IMR-90 (cell line): ENCODE results near the gene IQCE. TPM values are rescaled to one million over a fixed set of nuclear protein-coding genes. Genes with fewer than 3 reads are reported as not detected.
A peak's percentile ranks its signal among the peaks of the same experiment; 100 is the strongest.

Experiments
- ATAC-seq: fragments of 200-7000 bp; cut with Tn5 transposase; 2 replicates; pipeline ENCODE4 v1.9.1; 2020; ENCODE audit warnings: low read depth, mild to moderate bottlenecking, moderate library complexity
- BruUV-seq: library from RNA; stranded (reverse); fragments of 400-500 nt; replicated peaks from 2 replicates; lab custom pipeline; 2021; lab: Mats Ljungman, UMichigan
- CTCF ChIA-PET: fragments of 300-600 bp; formaldehyde crosslinking; extraction: SDS; loops from one replicate; lab custom pipeline; 2021; ENCODE audit warnings: antibody characterized with exemption; lab: Yijun Ruan, JAX
- POLR2A ChIA-PET: fragments of 300-600 bp; sonication (Branson Sonifier 250); formaldehyde crosslinking; loops from one replicate; lab custom pipeline; 2022; ENCODE audit warnings: antibody characterized with exemption; ENCODE audit not compliant: unreplicated experiment; lab: Charles Lee
- DNase-seq: peaks from one replicate; pipeline ENCODE4 v3.0.0; 2013
- H2AFZ ChIP-seq: replicated peaks from 2 replicates; pipeline ENCODE3; 2013; ENCODE audit warnings: low read length, mild to moderate bottlenecking; ENCODE audit not compliant: poor library complexity
- H2AK5ac ChIP-seq: 2 replicates; pipeline ENCODE4 v1.6.1; 2013; ENCODE audit warnings: low read depth, low read length, inconsistent platforms
- H2AK9ac ChIP-seq: replicated peaks from 2 replicates; pipeline ENCODE3; 2013; ENCODE audit warnings: mild to moderate bottlenecking, low read depth, low read length, moderate library complexity; ENCODE audit not compliant: poor library complexity
- H2BK120ac ChIP-seq: 2 replicates; pipeline ENCODE4 v1.6.1; 2013; ENCODE audit warnings: low read depth, low read length, inconsistent platforms
- H2BK15ac ChIP-seq: 3 replicates; pipeline ENCODE4 v1.6.1; 2013; ENCODE audit warnings: low read depth, low read length, inconsistent platforms
- H2BK20ac ChIP-seq: 2 replicates; pipeline ENCODE4 v1.6.1; 2013; ENCODE audit warnings: low read depth, mild to moderate bottlenecking, inconsistent platforms, low read length, moderate library complexity
- H2BK5ac ChIP-seq: 2 replicates; pipeline ENCODE4 v1.6.1; 2013; ENCODE audit warnings: mild to moderate bottlenecking, low read depth, low read length, inconsistent platforms; ENCODE audit not compliant: poor library complexity, severe bottlenecking
- H3K14ac ChIP-seq: replicated peaks from 2 replicates; pipeline ENCODE4 v1.6.1; 2013; ENCODE audit warnings: low read depth, low read length, inconsistent platforms
- H3K18ac ChIP-seq: 2 replicates; pipeline ENCODE4 v1.6.1; 2013; ENCODE audit warnings: low read depth, low read length, control low read depth
- H3K23ac ChIP-seq: 2 replicates; pipeline ENCODE4 v1.6.1; 2013; ENCODE audit warnings: low read depth, low read length, inconsistent platforms
- H3K27ac ChIP-seq: 2 replicates; pipeline ENCODE4 v1.5.1; 2013; ENCODE audit warnings: mild to moderate bottlenecking, control low read depth, low read length; ENCODE audit not compliant: insufficient read depth
- H3K27me3 ChIP-seq: 2 replicates; pipeline ENCODE4 v1.6.1; 2013; ENCODE audit warnings: low read length; ENCODE audit not compliant: control insufficient read depth, insufficient read depth
- H3K36me3 ChIP-seq: 2 replicates; pipeline ENCODE4 v1.6.1; 2013; ENCODE audit warnings: low read length, mixed read lengths; ENCODE audit not compliant: control insufficient read depth, insufficient read depth
- H3K4ac ChIP-seq: 2 replicates; pipeline ENCODE4 v1.6.1; 2013; ENCODE audit warnings: low read depth, low read length, inconsistent platforms
- H3K4me1 ChIP-seq: 2 replicates; pipeline ENCODE4 v1.6.1; 2013; ENCODE audit warnings: low read length, mixed read lengths; ENCODE audit not compliant: control insufficient read depth, insufficient read depth
- H3K4me2 ChIP-seq: 2 replicates; pipeline ENCODE4 v1.6.1; 2013; ENCODE audit warnings: low read depth, mild to moderate bottlenecking, control low read depth, low read length, moderate library complexity
- H3K4me3 ChIP-seq: 2 replicates; pipeline ENCODE4 v1.5.1; 2013; ENCODE audit warnings: low read depth, mild to moderate bottlenecking, control low read depth, low read length, moderate library complexity; ENCODE audit not compliant: insufficient read depth
- H3K56ac ChIP-seq: 2 replicates; pipeline ENCODE4 v1.6.1; 2013; ENCODE audit warnings: low read length, inconsistent platforms; ENCODE audit not compliant: insufficient read depth; ENCODE audit errors: extremely low read depth
- H3K79me1 ChIP-seq, 2 experiments: 2 replicates each; pipeline ENCODE4 v1.6.1; 2013; ENCODE audit warnings: low read length in 2 of 2, inconsistent platforms in 1 of 2, low read depth in 1 of 2
- H3K9ac ChIP-seq: 2 replicates; pipeline ENCODE4 v1.6.1; 2013; ENCODE audit warnings: low read depth, low read length, control low read depth
- H3K9me1 ChIP-seq: 2 replicates; pipeline ENCODE4 v1.6.1; 2013; ENCODE audit warnings: low read length, inconsistent platforms; ENCODE audit not compliant: insufficient read depth
- H3K9me3 ChIP-seq: 2 replicates; pipeline ENCODE4 v1.6.1; 2013; ENCODE audit warnings: low read length; ENCODE audit not compliant: control insufficient read depth, insufficient read depth
- H4K20me1 ChIP-seq: 2 replicates; pipeline ENCODE4 v1.6.1; 2013; ENCODE audit warnings: low read length, inconsistent platforms; ENCODE audit not compliant: insufficient read depth
- H4K5ac ChIP-seq: 2 replicates; pipeline ENCODE4 v1.6.1; 2013; ENCODE audit warnings: mild to moderate bottlenecking, low read depth, low read length, control low read depth
- H4K8ac ChIP-seq, 2 experiments: 2 replicates each; pipeline ENCODE4 v1.6.1; 2013; ENCODE audit warnings: low read depth in 2 of 2, low read length in 2 of 2, control low read depth in 1 of 2, inconsistent platforms in 1 of 2
- H4K91ac ChIP-seq: 2 replicates; pipeline ENCODE4 v1.6.1; 2013; ENCODE audit warnings: low read depth, low read length, inconsistent platforms; ENCODE audit not compliant: insufficient read depth
- BHLHE40 ChIP-seq: fragments of 150-350 bp; IDR thresholded peaks from 2 replicates; pipeline ENCODE4 v1.6.1; 2016; ENCODE audit warnings: mild to moderate bottlenecking, low read depth, low read length
- CEBPB ChIP-seq: IDR thresholded peaks from 2 replicates; pipeline ENCODE4 v1.6.1; 2012; ENCODE audit warnings: low read depth, low read length, improper control_type of control experiment
- CHD1 ChIP-seq: IDR thresholded peaks from 2 replicates; pipeline ENCODE4 v1.6.1; 2012; ENCODE audit warnings: low read depth, low read length, improper control_type of control experiment
- ELK1 ChIP-seq: fragments of 150-350 bp; IDR thresholded peaks from 2 replicates; pipeline ENCODE4 v1.6.1; 2016; ENCODE audit warnings: low read depth, mild to moderate bottlenecking, low read length, moderate library complexity, borderline replicate concordance
- MAZ ChIP-seq: IDR thresholded peaks from 2 replicates; pipeline ENCODE4 v1.6.1; 2012; ENCODE audit warnings: low read depth, mild to moderate bottlenecking, low read length, improper control_type of control experiment, moderate library complexity, borderline replicate concordance
- MXI1 ChIP-seq: IDR thresholded peaks from 2 replicates; pipeline ENCODE4 v1.6.1; 2012; ENCODE audit warnings: low read depth, mild to moderate bottlenecking, low read length, moderate library complexity, borderline replicate concordance
- NFE2L2 ChIP-seq: fragments of 150-350 bp; IDR thresholded peaks from 2 replicates; pipeline ENCODE4 v1.6.1; 2016; ENCODE audit warnings: low read depth, mild to moderate bottlenecking, low read length
- RAD21 ChIP-seq: IDR thresholded peaks from 2 replicates; pipeline ENCODE4 v1.6.1; 2012; ENCODE audit warnings: low read length, improper control_type of control experiment
- RCOR1 ChIP-seq: IDR thresholded peaks from 2 replicates; pipeline ENCODE4 v1.6.1; 2012; ENCODE audit warnings: mild to moderate bottlenecking, low read length, improper control_type of control experiment; ENCODE audit not compliant: insufficient replicate concordance
- RFX5 ChIP-seq: IDR thresholded peaks from 2 replicates; pipeline ENCODE4 v1.8.0; 2012; ENCODE audit warnings: low read depth, mild to moderate bottlenecking, low read length, moderate library complexity
- SMC3 ChIP-seq: fragments of 150-350 bp; IDR thresholded peaks from 2 replicates; pipeline ENCODE4 v1.6.1; 2016; ENCODE audit warnings: low read depth, mild to moderate bottlenecking, antibody characterized with exemption, low read length, moderate library complexity
- WGBS, 2 experiments: methylation state at CpG; one replicate each; pipeline versions ENCODE4 v1.1.5 to v1.1.7; 2013; ENCODE audit warnings: missing lambda C conversion rate in 2 of 2; ENCODE audit not compliant: insufficient read length in 1 of 2; ENCODE audit errors: extremely low coverage in 2 of 2; 5-methylcytosine and 5-hydroxymethylcytosine counted together
- dilution Hi-C: fragments of 300-500 bp; cut with HindIII; formaldehyde crosslinking; loops from one replicate; pipeline ENCODE4 v1.14.3; 2018; ENCODE audit warnings: low sequenced_read_pairs; ENCODE audit not compliant: unreplicated experiment
- in situ Hi-C: fragments of 300-500 bp; cut with MboI; formaldehyde crosslinking; loops from 3 replicates; pipeline ENCODE4 v1.14.3; 2019; ENCODE audit warnings: low sequenced_read_pairs, inconsistent platforms, mixed read lengths
- intact Hi-C: fragments of 100-400 bp; cut with micrococcal nuclease; formaldehyde crosslinking; loops from 2 replicates; pipeline ENCODE4 v1.10.0; 2022
- polyA plus RNA-seq, 3 experiments: library from polyadenylated mRNA; depleted of rRNA; stranded (reverse); fragments of >200 nt; gene quantifications; 2 replicates each; pipeline ENCODE4 v1.2.3, GENCODE V29; 2012; ENCODE audit warnings: low replicate concordance in 1 of 3
- total RNA-seq: library from RNA; depleted of rRNA; stranded (reverse); fragments of >200 nt; gene quantifications from 2 replicates; pipeline ENCODE4 v1.2.3, GENCODE V29; 2012
- TF ChIP-seq, protein P1 (sequence below): fragments of 150-350 bp; IDR thresholded peaks from 2 replicates; pipeline ENCODE4 v1.6.1; 2017; ENCODE audit warnings: mild to moderate bottlenecking, antibody characterized with exemption, low read length, low read depth

Gene IQCE
- total and polyA plus RNA-seq, 2 of the 4 experiments (the other 2 are of a cell fraction), result 5.0 to 6.3 TPM

DNA sequence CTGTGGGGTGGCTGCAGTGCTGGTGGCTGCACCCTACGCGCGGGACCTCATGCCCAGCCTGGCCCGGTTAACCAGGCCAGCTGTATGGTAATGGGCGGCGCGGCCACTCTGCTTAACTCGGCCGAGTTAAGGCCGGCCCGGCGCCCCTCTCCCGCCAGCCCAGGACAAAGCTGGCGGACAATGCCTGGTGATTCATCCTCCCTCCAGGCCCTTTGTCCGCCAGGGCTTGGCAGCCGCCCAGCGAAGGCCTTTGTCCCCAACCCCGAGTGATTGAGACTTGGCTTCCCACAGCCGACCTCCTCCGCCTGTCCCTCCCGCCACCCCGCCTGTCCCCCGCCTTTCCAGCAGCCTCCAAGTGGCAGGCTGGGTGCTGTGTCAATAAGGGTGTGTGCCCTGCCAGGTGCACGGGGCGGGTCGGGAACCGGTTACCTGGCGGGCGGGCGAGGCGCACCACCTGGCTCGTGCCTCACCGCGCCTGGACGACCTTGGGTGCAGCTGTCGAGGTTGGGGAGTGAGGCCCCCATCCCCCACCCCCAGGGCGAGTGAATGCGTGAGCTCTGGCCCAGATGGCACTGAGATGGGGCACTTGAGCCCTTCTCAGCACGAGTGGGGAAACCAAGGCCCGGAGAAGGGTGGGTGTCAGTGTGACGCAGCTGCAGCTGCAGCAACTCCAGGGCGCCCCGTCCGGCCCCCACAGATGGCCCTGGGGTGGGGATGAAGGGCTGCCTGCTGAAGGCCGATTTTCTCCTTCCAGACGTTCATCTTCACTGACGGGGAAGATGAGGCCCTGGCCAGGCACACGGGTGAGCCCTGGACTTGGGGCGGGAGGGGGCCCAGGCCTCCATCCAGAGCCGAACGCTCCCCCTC lies 34.6 kb upstream of the IQCE start (continued):
- TF ChIP-seq MAZ, result no peak

DNA sequence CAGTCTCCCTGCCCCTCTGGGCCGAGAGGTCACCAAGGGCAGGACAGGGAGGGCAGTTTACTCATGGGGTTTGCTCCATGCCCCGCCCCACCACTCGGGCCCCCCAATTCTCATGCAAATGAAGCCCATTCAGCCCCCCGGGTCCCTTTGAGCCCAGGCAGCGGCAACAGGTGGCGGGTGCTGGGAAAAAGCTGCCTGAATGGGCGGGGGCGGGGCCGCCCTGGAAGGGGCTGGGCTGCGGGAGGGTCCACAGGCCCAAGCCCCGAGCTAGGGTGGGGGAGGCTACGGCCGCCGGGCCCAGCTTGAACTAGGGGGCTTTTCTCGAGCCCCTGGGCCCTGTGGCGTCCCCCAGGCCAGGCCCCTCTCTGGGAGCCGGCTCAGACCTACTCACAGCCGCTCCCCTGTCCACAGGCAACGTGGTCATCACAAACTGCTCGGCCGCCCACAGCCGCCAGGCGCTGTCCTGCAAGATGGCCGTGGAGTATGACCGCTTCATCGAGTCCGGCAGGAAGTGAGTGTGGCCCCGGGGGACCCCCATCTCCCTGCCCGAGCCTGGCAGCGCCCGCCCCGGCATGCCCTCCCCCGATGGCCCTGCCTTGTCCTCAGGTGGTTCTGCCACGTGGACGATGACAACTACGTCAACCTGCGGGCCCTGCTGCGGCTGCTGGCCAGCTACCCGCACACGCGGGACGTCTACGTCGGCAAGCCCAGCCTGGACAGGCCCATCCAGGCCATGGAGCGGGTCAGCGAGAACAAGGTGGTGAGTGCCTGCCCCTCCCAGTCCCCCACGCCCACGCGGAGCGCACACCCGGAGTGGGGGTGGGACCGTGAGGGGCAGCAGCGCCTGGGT lies 33.7 kb upstream of the IQCE start:
- Histone ChIP-seq H3K79me1 (peaks cover 0 to 10% of the 10 kb centered on the region in 2 experiments; a peak in 1 of 4 replicates), H3K23ac (no peak overlapping the region), H3K9me3 (no peaks in the 10 kb centered on the region), H2BK120ac (no peak overlapping the region), H3K36me3 (no peaks in the 10 kb centered on the region), H3K4ac (no peak overlapping the region), H3K9ac (no peak overlapping the region), H4K20me1 (0 out of 2 replicates have a peak, but pooled peaks cover 9% of the 10 kb centered on the region), H2AK9ac (peak overlapping the region; percentile 47), H4K5ac (no peak overlapping the region), H3K4me2 (no peak overlapping the region), H4K91ac (no peak overlapping the region), H3K27ac (no peak overlapping the region), H4K8ac (no peak overlapping the region), H2BK15ac (no peak overlapping the region), H3K4me1 (peaks cover 34% of the 10 kb centered on the region), H3K14ac (no peak overlapping the region), H3K9me1 (no peaks in the 10 kb centered on the region), H2BK20ac (no peak overlapping the region), H2AFZ (no peak overlapping the region), H3K27me3 (no peaks in the 10 kb centered on the region), H2BK5ac (no peak overlapping the region), H2AK5ac (no peak overlapping the region), H3K18ac (no peak overlapping the region), H3K56ac (no peak overlapping the region), H3K4me3 (no peak overlapping the region)
- WGBS, 2 experiments, result 89% methylated on average over 39 of the region's 53 CpGs; no CpG with 5 or more reads in 1 of the 2 experiments
- intact Hi-C loops, result no loop called here
- in situ Hi-C loops, result no loop called here
- ChIA-PET CTCF (no interaction called here), POLR2A (no interaction called here)
- ATAC-seq, result no peak
- BruUV-seq, result no TSS peak
- dilution Hi-C loops, result no loop called here
- DNase-seq, result no peak
- TF ChIP-seq ELK1 (no peak), CHD1 (no peak), MXI1 (no peak), SMC3 (no peak), NFE2L2 (no peak), MAZ (no peak), RAD21 (no peak), CEBPB (no peak), RCOR1 (no peak), RFX5 (no peak), BHLHE40 (no peak)
- TF ChIP-seq, protein P1, sequence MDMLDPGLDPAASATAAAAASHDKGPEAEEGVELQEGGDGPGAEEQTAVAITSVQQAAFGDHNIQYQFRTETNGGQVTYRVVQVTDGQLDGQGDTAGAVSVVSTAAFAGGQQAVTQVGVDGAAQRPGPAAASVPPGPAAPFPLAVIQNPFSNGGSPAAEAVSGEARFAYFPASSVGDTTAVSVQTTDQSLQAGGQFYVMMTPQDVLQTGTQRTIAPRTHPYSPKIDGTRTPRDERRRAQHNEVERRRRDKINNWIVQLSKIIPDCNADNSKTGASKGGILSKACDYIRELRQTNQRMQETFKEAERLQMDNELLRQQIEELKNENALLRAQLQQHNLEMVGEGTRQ, result no peak
